Measurements from ENCODE around the gene DZIP1. TPM values are rescaled to one million over a fixed set of nuclear protein-coding genes. Genes with fewer than 3 reads are reported as not detected.

The DZIP1 gene
- total and polyA plus RNA-seq, 2 of the 13 experiments (the other 11 are each of a cell fraction or from before 2014, with no cell fraction given) = 11.0 to 36.7 TPM

GRCh38 chr13:95643936-95644598 lies 439 bp downstream of the DZIP1 start (continued):
- TF ChIP-seq ZNF737 (CRISPR knock-in tag; IDR thresholded peaks at IDR 0.05; ENCODE audit: borderline replicate concordance) = no peak
- TF ChIP-seq, protein P1, sequence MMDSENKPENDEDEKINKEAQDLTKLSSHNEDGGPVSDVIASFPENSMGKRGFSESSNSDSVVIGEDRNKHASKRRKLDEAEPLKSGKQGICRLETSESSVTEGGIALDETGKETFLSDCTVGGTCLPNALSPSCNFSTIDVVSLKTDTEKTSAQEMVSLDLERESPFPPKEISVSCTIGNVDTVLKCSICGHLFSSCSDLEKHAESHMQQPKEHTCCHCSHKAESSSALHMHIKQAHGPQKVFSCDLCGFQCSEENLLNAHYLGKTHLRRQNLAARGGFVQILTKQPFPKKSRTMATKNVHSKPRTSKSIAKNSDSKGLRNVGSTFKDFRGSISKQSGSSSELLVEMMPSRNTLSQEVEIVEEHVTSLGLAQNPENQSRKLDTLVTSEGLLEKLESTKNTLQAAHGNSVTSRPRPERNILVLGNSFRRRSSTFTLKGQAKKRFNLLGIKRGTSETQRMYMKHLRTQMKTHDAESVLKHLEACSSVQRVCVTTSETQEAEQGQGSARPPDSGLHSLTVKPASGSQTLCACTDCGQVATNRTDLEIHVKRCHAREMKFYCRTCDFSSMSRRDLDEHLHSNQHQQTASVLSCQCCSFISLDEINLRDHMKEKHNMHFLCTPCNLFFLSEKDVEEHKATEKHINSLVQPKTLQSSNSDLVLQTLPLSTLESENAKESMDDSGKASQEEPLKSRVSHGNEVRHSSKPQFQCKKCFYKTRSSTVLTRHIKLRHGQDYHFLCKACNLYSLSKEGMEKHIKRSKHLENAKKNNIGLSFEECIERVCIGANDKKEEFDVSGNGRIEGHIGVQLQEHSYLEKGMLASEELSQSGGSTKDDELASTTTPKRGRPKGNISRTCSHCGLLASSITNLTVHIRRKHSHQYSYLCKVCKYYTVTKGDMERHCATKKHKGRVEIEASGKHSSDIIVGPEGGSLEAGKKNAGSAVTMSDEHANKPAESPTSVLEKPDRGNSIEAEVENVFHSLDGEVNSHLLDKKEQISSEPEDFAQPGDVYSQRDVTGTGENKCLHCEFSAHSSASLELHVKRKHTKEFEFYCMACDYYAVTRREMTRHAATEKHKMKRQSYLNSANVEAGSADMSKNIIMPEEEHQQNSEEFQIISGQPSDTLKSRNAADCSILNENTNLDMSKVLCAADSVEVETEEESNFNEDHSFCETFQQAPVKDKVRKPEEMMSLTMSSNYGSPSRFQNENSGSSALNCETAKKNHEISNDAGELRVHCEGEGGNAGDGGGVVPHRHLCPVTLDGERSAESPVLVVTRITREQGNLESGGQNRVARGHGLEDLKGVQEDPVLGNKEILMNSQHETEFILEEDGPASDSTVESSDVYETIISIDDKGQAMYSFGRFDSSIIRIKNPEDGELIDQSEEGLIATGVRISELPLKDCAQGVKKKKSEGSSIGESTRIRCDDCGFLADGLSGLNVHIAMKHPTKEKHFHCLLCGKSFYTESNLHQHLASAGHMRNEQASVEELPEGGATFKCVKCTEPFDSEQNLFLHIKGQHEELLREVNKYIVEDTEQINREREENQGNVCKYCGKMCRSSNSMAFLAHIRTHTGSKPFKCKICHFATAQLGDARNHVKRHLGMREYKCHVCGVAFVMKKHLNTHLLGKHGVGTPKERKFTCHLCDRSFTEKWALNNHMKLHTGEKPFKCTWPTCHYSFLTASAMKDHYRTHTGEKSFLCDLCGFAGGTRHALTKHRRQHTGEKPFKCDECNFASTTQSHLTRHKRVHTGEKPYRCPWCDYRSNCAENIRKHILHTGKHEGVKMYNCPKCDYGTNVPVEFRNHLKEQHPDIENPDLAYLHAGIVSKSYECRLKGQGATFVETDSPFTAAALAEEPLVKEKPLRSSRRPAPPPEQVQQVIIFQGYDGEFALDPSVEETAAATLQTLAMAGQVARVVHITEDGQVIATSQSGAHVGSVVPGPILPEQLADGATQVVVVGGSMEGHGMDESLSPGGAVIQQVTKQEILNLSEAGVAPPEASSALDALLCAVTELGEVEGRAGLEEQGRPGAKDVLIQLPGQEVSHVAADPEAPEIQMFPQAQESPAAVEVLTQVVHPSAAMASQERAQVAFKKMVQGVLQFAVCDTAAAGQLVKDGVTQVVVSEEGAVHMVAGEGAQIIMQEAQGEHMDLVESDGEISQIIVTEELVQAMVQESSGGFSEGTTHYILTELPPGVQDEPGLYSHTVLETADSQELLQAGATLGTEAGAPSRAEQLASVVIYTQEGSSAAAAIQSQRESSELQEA (CRISPR knock-in tag; IDR thresholded peaks at IDR 0.05; ENCODE audit: not compliant biosample characterization) = peak; percentile 58
- TF ChIP-seq ZMAT5 (CRISPR knock-in tag; IDR thresholded peaks at IDR 0.05; ENCODE audit: borderline replicate concordance, low read depth) = no peak
- TF ChIP-seq CC2D1A (CRISPR knock-in tag; IDR thresholded peaks at IDR 0.05) = no peak
- peak; percentile 62; the same call in 1 of the 2 replicates for TF ChIP-seq ZBTB7A (CRISPR knock-in tag; IDR thresholded peaks at IDR 0.05)
- TF ChIP-seq, protein P2, sequence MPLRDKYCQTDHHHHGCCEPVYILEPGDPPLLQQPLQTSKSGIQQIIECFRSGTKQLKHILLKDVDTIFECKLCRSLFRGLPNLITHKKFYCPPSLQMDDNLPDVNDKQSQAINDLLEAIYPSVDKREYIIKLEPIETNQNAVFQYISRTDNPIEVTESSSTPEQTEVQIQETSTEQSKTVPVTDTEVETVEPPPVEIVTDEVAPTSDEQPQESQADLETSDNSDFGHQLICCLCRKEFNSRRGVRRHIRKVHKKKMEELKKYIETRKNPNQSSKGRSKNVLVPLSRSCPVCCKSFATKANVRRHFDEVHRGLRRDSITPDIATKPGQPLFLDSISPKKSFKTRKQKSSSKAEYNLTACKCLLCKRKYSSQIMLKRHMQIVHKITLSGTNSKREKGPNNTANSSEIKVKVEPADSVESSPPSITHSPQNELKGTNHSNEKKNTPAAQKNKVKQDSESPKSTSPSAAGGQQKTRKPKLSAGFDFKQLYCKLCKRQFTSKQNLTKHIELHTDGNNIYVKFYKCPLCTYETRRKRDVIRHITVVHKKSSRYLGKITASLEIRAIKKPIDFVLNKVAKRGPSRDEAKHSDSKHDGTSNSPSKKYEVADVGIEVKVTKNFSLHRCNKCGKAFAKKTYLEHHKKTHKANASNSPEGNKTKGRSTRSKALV (CRISPR knock-in tag; IDR thresholded peaks at IDR 0.05) = peak; percentile 93
- TF ChIP-seq FOXC1 (CRISPR knock-in tag; IDR thresholded peaks at IDR 0.05; ENCODE audit: borderline replicate concordance) = peak; percentile 33; the same call in 1 of the 2 replicates
- peak; percentile 44; the same call in 1 of the 2 replicates for TF ChIP-seq SPEN (CRISPR knock-in tag; IDR thresholded peaks at IDR 0.05; ENCODE audit: low read depth)
- TF ChIP-seq TP53 (CRISPR knock-in tag; conservative IDR thresholded peaks at IDR 0.05) = no peak
- no peak for TF ChIP-seq ZNF780A (CRISPR knock-in tag; IDR thresholded peaks at IDR 0.05)
- no peak for TF ChIP-seq SMAD3 (CRISPR knock-in tag; IDR thresholded peaks at IDR 0.05)
- TF ChIP-seq ATF7 (IDR thresholded peaks at IDR 0.05) = no peak
- TF ChIP-seq ATF7 (CRISPR knock-in tag; IDR thresholded peaks at IDR 0.05) = no peak
- TF ChIP-seq NFIC (IDR thresholded peaks at IDR 0.05; ENCODE audit: low read length) = no peak
- no peak for TF ChIP-seq ZNF350 (CRISPR knock-in tag; IDR thresholded peaks at IDR 0.05; ENCODE audit: borderline replicate concordance, low read depth)
- TF ChIP-seq ZNF672 (CRISPR knock-in tag; IDR thresholded peaks at IDR 0.05) = no peak
- TF ChIP-seq ZNF317 (CRISPR knock-in tag; IDR thresholded peaks at IDR 0.05) = no peak
- no peak for TF ChIP-seq ZNF331 (CRISPR knock-in tag; IDR thresholded peaks at IDR 0.05)
- no peak for TF ChIP-seq CHD4 (IDR thresholded peaks at IDR 0.05; ENCODE audit: borderline replicate concordance, low read length)

Data from HepG2 (cell line).